ENCODE data around the gene RAB18. TPM values are rescaled to one million over a fixed set of nuclear protein-coding genes. Genes with fewer than 3 reads are reported as not detected.

Gene RAB18
- total RNA-seq, 2 donors from 2014 or later: 46.5 to 53.6 TPM

DNA sequence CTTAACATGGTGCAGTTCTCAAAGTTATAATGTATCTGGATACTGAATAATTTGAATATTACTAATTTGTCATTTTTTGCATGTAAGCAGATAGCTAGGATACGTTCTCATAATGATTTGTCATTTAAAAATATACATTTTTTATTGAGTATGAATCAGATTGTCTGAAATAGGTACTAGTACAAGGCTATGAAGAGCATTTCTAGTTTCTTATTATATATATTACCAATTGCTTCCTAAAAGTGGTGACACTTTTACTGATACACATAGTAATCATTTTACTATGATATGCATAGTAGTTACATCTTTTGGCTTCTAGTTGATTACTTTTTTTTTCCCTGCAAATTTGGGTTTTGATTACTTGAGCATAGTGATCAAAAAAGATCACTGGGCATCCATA is 26.4 kb downstream of the RAB18 start:
- Mint-ChIP-seq H3K27ac (no peak overlapping the region), H3K9me3 (no peaks in the 10 kb centered on the region), H3K36me3 (no peaks in the 10 kb centered on the region)
- DNase-seq (ENCODE audit: low spot score in 2 of 2) (no peak), ATAC-seq (peak in 1 of 2 donors; percentile 57)

DNA sequence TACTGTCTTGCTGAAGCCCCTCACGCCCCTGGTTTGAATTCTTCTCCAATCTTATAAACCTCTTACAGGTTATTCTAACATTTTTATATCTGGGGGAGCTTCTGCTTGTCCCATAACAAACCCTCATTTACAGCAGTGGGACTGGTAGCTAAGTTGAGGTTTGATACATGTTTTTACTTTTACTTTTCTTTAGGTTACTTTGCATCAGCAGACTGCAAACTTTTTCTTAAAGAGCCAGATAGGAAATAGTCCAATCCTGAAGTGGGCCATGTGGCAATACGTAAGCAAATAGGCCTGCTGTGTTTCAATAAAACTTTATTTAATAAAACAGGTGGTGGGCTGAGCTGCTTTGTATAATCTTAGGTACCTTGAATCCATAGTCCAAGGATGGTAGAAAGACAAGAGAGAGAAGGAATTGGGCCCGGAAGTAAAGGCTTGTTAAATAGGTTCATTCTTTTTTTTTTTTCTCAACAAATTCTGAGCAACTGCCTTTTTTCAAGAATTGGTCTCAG is 27.3 kb downstream of the RAB18 start:
- ATAC-seq: no peak
- Mint-ChIP-seq H3K36me3 (no peaks in the 10 kb centered on the region), H3K27ac (no peak overlapping the region)

DNA sequence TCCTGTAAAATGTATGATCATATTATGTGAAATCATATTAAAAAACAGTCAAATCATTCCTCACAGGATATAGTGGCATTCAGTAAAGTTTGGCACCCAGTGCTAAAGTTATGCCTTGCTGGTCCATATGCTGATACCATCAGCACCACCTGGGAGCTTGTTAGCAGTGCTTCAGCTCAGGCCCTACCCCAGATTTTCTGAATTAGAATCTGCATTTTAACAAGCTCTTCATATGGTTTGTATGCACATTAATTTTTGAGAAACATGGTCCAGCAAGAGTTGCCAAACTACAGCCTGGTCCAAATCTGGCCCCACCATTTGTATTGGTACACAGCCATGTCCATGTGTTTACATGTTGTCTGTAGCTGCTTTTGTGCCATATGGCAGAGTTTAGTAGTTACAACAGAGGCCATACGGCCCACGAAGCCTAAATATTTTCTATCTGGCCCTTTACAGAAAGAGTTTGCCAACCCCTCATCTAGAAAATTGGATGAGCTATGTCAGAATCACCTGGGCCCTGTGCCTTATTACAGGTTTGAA is 30.1 kb downstream of the RAB18 start:
- no peaks in the 10 kb centered on the region for H3K9me3 Mint-ChIP-seq
- H3K27ac Mint-ChIP-seq: no peak overlapping the region
- no peak for DNase-seq (ENCODE audit: low spot score in 2 of 2)
- no peak for ATAC-seq
- H3K36me3 Mint-ChIP-seq: no peaks in the 10 kb centered on the region

More for the DNA sequence above, 27.3 kb downstream of the RAB18 start:
- no peaks in the 10 kb centered on the region for H3K9me3 Mint-ChIP-seq
- DNase-seq (ENCODE audit: low spot score in 2 of 2): no peak

DNA sequence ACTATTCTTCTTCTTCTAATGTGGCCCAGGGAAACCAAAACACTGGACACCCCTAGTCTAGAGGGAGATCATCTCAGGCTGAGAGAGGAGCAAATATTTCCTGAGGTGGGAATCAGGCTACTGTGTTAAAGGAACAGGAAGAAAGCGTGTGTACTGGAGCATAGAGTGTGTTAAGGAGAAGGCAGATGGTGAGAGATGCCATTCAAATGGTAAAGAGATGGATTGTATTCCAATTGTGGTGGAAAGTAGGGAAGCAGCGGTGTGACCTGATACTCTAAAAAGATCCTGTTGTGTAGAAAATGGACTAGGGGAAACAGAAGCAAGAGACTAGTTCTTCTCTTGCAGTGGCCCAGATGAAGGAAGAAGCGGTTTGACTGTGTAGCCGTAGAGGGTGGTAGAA is 31.2 kb downstream of the RAB18 start:
- DNase-seq (ENCODE audit: low spot score in 2 of 2) (no peak), ATAC-seq (no peak)
- Mint-ChIP-seq H3K27ac (no peak overlapping the region), H3K9me3 (no peaks in the 10 kb centered on the region), H3K36me3 (no peaks in the 10 kb centered on the region)

DNA sequence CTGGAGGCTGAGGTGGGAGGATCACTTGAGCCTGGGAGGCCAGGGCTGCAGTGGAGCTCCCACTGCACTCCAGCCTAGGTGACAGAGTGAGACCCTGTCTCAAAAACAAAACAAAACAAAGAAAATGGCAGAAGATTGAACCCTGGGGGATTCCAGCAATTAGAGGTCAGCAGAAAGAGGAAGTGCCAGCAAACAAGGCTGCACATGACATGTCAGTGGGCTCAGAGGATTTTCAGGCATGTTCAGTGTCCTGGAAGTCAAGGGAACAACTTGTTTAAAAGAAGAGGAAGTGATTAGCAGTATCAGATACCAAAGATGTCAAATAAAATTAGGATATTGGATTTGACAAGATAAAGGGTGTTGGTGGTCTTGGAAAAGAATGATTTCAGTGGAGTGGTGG is 32.3 kb downstream of the RAB18 start:
- DNase-seq (ENCODE audit: low spot score in 2 of 2) (no peak), ATAC-seq (no peak)
- Mint-ChIP-seq H3K36me3 (no peaks in the 10 kb centered on the region), H3K9me3 (no peaks in the 10 kb centered on the region), H3K27ac (no peak overlapping the region)

DNA sequence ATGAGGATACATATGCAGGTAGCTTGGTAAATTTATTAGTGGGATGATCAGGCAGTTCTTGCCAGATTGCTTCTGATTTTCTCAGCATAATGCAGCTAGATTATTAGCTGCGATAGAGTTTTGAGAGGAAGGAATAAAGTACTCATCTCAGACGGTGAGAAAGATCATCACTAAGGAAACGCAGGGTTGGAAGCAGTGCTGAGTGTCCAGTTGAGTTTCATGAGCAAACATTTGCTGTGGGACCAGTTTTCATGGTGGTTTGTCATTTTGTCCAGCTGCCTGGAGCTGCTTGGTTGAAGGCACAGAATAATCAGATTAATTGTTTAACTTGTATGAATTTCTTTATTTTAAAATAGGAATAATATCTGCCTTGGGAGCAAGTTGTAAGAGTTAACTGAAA is 33.1 kb downstream of the RAB18 start:
- ATAC-seq: no peak
- Mint-ChIP-seq H3K36me3 (no peaks in the 10 kb centered on the region), H3K9me3 (no peaks in the 10 kb centered on the region), H3K27ac (no peak overlapping the region)
- no peak for DNase-seq (ENCODE audit: low spot score in 2 of 2)

DNA sequence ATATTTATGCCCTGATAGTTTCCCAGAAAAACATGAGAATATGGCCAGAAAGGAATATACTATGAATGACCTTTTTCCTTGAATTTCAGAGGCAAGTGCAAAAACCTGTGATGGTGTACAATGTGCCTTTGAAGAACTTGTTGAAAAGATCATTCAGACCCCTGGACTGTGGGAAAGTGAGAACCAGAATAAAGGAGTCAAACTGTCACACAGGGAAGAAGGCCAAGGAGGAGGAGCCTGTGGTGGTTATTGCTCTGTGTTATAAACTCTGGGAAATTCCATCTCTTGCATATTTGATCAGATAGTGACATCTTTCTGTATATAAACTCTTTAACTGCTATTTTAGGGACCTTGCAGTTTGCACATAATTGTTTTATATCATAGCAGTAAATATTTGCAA is 33.7 kb downstream of the RAB18 start:
- Mint-ChIP-seq H3K27ac (no peak overlapping the region), H3K36me3 (peaks cover 2 to 3% of the 10 kb centered on the region in 2 donors), H3K9me3 (no peaks in the 10 kb centered on the region)
- DNase-seq (ENCODE audit: low spot score in 2 of 2): no peak
- no peak for ATAC-seq

DNA sequence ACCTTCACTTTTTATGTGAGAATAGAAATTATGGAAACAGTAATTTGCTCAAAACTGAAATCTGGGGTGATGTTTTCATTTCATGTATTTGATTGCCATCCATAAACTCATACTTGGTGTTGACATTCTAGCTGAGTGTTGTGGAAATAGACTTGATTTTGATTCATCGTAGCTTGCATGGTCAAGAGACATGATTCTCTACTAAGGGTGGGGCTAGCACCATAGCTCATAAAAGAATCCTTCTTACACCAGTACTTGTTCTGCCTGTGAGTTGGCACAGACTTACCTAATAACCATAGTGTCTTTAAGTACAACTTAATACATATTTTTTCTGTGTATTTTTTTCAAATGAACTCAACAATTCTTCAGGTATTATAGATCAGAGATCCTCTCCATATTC is 36.6 kb downstream of the RAB18 start:
- Mint-ChIP-seq H3K9me3 (no peaks in the 10 kb centered on the region), H3K27ac (no peak overlapping the region), H3K36me3 (peaks cover 5 to 8% of the 10 kb centered on the region in 2 donors)
- DNase-seq (ENCODE audit: low spot score in 2 of 2): no peak
- ATAC-seq: no peak

DNA sequence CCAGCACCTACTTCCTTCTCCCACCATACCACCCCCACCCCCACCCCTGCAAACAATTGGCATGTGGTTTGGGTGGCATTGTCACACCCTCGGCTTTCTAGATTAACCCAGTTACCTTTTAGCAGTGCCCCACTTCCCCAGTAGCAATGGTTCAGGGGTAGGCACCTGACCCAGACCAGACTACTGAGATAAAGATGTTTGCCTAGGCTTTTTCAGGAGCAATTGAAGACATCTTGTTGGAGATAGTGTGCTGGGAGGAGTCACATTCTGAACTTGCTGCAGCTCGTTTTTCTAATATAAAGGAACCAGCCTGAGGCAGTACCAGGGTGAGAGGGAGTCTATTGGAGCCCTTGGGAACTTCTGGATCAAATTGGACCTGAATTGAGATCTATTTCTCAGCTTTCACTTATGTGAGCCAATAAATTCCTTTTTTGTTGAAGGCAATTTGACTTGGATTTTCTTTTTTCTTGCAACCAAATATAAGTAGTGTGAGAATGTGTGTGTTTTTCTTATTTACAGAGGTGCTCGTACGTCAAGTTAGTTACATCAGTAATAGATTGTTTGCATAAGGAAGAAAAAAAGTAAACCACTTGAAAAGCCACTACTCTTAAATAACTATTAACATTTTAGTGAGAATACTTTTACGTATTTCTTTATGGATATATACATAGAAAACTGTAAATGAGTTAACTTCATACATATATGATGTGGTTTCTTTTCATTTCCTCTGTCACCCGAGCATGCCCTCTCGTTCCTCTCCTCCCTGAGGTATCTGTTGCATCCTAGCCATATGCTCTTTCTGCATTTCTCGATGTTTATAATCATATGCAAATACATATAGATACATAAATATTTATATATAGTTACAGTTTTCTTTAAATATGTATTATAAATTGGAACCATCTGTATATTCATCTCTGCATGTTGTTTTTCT is 38.0 kb downstream of the RAB18 start:
- ATAC-seq (no peak), DNase-seq (ENCODE audit: low spot score in 2 of 2) (no peak)
- no peaks in the 10 kb centered on the region for H3K9me3 Mint-ChIP-seq
- H3K27ac Mint-ChIP-seq: no peak overlapping the region
- peaks cover 5 to 8% of the 10 kb centered on the region in 2 donors for H3K36me3 Mint-ChIP-seq

DNA sequence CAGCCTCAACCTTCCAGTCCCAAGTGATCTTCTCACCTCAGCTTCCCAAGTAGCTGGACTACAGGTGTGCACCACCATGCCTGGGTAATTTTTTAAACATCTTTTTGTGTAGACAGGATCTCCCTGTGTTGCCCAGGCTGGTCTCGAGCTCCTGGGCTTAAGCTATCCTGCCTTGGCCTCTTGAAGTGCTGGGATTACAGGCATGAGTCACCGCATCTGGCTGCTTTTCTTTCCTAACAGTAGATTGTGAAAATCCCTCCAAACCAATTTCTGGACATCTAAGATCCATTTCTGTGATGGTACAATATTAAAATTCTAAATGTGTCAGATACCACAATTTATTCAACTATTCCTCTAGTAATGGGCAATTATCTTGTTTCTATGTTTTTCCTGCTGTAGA is 38.7 kb downstream of the RAB18 start:
- H3K9me3 Mint-ChIP-seq: no peaks in the 10 kb centered on the region
- H3K27ac Mint-ChIP-seq: no peak overlapping the region
- ATAC-seq (no peak), DNase-seq (ENCODE audit: low spot score in 2 of 2) (no peak)
- peaks cover 5 to 14% of the 10 kb centered on the region in 2 donors for H3K36me3 Mint-ChIP-seq

DNA sequence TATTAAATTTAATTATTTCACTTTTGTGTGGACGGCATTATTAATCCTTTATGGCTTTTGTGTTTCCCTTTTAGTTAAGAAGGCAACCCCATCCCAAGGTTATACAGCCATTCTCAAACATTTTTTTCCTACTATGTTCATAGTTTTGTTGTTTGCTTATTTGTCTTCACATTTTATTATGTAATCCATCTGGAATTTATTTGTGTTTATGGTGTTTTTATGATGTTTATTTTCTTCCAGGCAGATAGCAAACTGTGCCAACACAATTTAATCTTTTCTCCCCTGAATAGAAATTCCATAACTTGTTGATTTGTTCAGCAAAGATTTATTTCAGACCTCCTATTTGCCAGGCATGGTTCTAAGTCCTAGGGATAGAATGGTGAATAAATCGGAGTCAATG is 42.9 kb downstream of the RAB18 start:
- no peak for DNase-seq (ENCODE audit: low spot score in 2 of 2)
- ATAC-seq: no peak
- Mint-ChIP-seq H3K9me3 (no peaks in the 10 kb centered on the region), H3K36me3 (peaks cover 5 to 14% of the 10 kb centered on the region in 2 donors), H3K27ac (no peak overlapping the region)

DNA sequence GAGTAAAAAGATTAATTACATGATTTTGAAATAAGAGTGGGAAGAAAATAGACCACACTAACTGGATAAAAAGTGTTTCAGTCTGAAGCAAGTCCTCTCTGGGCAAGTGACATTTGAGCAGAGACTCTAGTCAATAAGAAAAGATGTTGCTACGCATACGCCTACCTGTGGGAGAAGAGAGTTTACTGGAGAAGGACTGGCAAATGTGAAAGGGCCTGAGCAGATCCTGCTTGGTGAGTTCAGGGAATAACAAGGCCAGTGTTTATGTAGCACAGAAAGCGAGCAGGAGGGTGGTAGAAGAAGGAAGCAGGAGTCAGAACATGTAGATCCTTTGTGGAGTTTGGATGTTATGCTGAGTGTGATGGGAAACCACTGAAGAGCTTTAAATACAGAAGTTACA is 43.4 kb downstream of the RAB18 start:
- peaks cover 5 to 14% of the 10 kb centered on the region in 2 donors for H3K36me3 Mint-ChIP-seq
- no peaks in the 10 kb centered on the region for H3K9me3 Mint-ChIP-seq
- DNase-seq (ENCODE audit: low spot score in 2 of 2): no peak
- peak overlapping the region in 1 of 2 donors; percentile 5 for H3K27ac Mint-ChIP-seq
- no peak for ATAC-seq

DNA sequence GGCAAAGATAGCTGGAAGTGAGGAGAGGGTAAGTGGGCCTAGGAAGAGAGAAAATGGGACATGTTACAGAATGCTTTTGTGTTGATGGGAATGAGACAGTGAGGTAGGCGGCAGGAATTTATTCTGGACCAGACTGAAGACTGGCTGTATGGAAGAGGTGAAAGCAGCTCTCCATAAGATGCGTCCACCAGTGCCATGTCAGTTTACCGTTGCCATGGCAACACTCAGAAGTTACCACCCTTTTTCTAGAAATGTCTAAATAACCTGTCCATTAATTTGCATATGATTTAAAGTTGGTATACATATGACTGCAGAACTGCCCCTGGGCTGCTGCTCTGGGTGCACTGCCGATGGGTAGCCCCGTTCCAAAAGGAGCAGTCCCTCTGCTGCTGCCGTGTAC is 46.7 kb downstream of the RAB18 start:
- Mint-ChIP-seq H3K36me3 (peaks cover 0 to 6% of the 10 kb centered on the region in 2 donors), H3K9me3 (no peaks in the 10 kb centered on the region), H3K27ac (no peak overlapping the region)
- no peak for ATAC-seq
- DNase-seq (ENCODE audit: low spot score in 2 of 2): no peak

DNA sequence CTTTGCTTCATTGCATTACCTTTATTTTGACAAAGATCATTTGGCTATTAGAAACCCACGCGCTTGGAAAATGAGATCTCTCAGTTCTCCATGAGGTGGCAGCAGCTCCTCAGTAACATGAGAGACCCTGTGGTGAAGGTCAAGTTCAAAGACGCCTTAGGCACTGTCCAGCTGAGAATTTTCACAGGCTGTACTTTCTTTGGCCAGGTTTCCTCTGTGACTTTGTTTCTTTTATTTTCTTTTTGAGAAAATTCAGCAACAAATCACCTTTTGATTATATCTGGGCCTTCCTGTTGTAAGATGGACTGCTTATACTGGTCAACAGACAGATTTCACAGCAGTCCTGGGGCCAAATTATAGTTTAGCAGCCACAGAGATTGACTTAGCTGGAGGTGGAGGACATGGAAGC is 54.5 kb downstream of the RAB18 start:
- Mint-ChIP-seq H3K27ac (no peak overlapping the region), H3K36me3 (no peaks in the 10 kb centered on the region), H3K9me3 (no peaks in the 10 kb centered on the region)
- peak in 1 of 2 donors; percentile 21 for DNase-seq (ENCODE audit: low spot score in 2 of 2)
- peak; percentile 43 to 53 for ATAC-seq

DNA sequence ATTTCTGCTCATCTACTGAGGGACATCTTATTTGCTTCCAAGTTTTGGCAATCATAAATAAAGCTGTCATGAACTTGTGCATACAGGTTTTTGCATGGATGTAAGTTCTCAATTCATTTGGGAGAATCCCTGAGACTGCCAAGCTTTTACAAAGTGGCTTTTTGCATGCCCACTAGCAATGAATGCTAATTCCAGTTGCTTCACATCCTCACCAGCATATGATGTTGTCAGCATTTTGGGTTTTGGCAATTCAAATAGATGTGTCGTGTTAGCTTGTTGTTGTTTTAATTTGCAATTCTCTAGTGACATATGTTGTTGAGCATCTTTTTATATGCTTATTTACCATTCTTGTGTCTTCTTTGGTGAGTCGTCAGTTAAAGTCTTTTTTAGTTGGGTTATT is 57.2 kb downstream of the RAB18 start:
- Mint-ChIP-seq H3K36me3 (peaks cover 0 to 4% of the 10 kb centered on the region in 2 donors), H3K9me3 (no peaks in the 10 kb centered on the region), H3K27ac (no peak overlapping the region)
- no peak for ATAC-seq
- DNase-seq (ENCODE audit: low spot score in 2 of 2): no peak

DNA sequence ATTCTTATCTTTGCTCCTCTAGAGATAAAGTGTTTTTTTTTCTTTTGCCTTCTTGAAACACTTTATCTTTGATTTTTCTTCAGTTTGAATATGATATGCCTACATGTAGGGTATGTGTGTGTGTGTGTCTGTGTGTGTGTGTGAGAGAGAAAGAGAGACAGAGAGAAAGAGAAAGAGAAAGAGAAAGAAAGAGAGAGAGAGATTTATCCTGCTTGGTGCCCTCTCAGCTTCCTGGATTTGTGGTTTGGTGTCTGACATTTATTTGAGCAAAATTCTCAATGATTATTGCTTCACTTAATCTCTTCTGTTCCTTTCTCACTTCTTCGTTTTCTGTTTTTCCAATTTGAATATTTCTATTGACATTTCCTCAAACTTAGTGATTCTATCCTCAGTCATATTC is 60.3 kb downstream of the RAB18 start:
- Mint-ChIP-seq H3K27ac (peak overlapping the region in 1 of 2 donors; percentile 65), H3K36me3 (peaks cover 0 to 4% of the 10 kb centered on the region in 2 donors), H3K9me3 (no peaks in the 10 kb centered on the region)
- ATAC-seq (peak; percentile 38 to 69), DNase-seq (ENCODE audit: low spot score in 2 of 2) (no peak)

DNA sequence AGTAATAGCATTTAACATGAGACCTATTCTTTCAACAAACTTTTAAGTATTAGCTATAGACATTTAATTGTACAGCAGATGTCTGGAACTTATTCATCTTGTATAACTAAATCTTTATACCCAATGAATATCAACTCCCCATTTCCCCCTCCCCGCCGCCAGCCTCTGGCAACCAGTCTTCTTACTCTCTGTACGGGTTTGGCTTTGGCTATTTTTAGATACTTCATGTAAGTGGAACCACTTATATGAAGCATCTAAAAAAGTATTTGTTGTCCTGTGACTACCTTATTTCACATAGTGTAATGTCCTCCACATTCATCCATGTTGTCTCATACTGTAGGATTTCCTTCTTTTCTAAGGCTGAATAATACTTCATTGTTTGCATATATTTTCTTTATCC is 60.8 kb downstream of the RAB18 start:
- H3K27ac Mint-ChIP-seq: peak overlapping the region in 1 of 2 donors; percentile 65
- H3K9me3 Mint-ChIP-seq: no peaks in the 10 kb centered on the region
- ATAC-seq: no peak
- H3K36me3 Mint-ChIP-seq: peaks cover 0 to 4% of the 10 kb centered on the region in 2 donors
- DNase-seq (ENCODE audit: low spot score in 2 of 2): no peak
